Raji (cell line): ENCODE results near the gene NEK6.

ENCODE experiments used
- POLR2A ChIP-seq: IDR thresholded peaks from 2 replicates; pipeline ENCODE4 v1.6.1; 2011; ENCODE audit warnings: low read depth, low read length, control low read depth; ENCODE audit not compliant: insufficient read depth

NEK6 gene

GRCh38 chr9:124254261-124254682 lies 3.5 kb upstream of the NEK6 start:
- no peak for TF ChIP-seq POLR2A

GRCh38 chr9:124255222-124255621 lies 2.5 kb upstream of the NEK6 start:
- no peak for TF ChIP-seq POLR2A

- TF ChIP-seq POLR2A: no peak
Observed at GRCh38 chr9:124256517-124257069, 1.2 kb upstream of the NEK6 start.

- no peak for TF ChIP-seq POLR2A
Observed at GRCh38 chr9:124257070-124257843, 492 bp upstream of the NEK6 start.

GRCh38 chr9:124258607-124259157 lies 933 bp downstream of the NEK6 start:
- TF ChIP-seq POLR2A: no peak

GRCh38 chr9:124259158-124259808 lies 1.5 kb downstream of the NEK6 start:
- TF ChIP-seq POLR2A: no peak

GRCh38 chr9:124260769-124261603 lies 3.2 kb downstream of the NEK6 start:
- TF ChIP-seq POLR2A: no peak

- TF ChIP-seq POLR2A: no peak
Observed at GRCh38 chr9:124261736-124262648, 4.2 kb downstream of the NEK6 start.

- no peak for TF ChIP-seq POLR2A
Observed at GRCh38 chr9:124262649-124262972, 4.9 kb downstream of the NEK6 start.

- TF ChIP-seq POLR2A: no peak
Observed at GRCh38 chr9:124263213-124263612, 5.5 kb downstream of the NEK6 start.

- no peak for TF ChIP-seq POLR2A
Observed at GRCh38 chr9:124263800-124264426, 6.2 kb downstream of the NEK6 start.

GRCh38 chr9:124264823-124265233 lies 7.1 kb downstream of the NEK6 start:
- TF ChIP-seq POLR2A: peak; percentile 33; the same call in 1 of the 2 replicates

GRCh38 chr9:124265551-124265950 lies 7.8 kb downstream of the NEK6 start:
- no peak for TF ChIP-seq POLR2A
